Kidney epithelial cell (primary cell): ENCODE data around the gene PRRG1. TPM values are rescaled to one million over a fixed set of nuclear protein-coding genes. Genes with fewer than 3 reads are reported as not detected.

Experiments used
- DNase-seq: peaks from one replicate; pipeline ENCODE4 v3.0.0-alpha.2; 2010; ENCODE audit warnings: low read depth
- H3K27me3 ChIP-seq: 2 replicates; pipeline ENCODE4 v1.6.0; 2011; ENCODE audit warnings: low read length; ENCODE audit not compliant: control insufficient read depth, insufficient read depth
- H3K36me3 ChIP-seq: 2 replicates; pipeline ENCODE4 v1.5.1; 2011; ENCODE audit warnings: low read length; ENCODE audit not compliant: control insufficient read depth, insufficient read depth
- H3K4me3 ChIP-seq: 2 replicates; pipeline ENCODE4 v1.5.1; 2011; ENCODE audit warnings: low read depth, mild to moderate bottlenecking, control low read depth, low read length
- total RNA-seq: library from RNA; depleted of rRNA; stranded (reverse); fragments of >200 nt; gene quantifications from 2 replicates; pipeline ENCODE4 v1.2.3, GENCODE V29; 2015
- TF ChIP-seq, protein P1 (sequence below): IDR thresholded peaks from 2 replicates; pipeline ENCODE4 v1.5.1; 2011; ENCODE audit warnings: mild to moderate bottlenecking, moderate library complexity, low read length, control low read depth, inconsistent platforms; ENCODE audit not compliant: insufficient read depth, poor library complexity, severe bottlenecking

PRRG1 gene
- total RNA-seq, 1 donor from 2014 or later: 17.6 TPM

DNA sequence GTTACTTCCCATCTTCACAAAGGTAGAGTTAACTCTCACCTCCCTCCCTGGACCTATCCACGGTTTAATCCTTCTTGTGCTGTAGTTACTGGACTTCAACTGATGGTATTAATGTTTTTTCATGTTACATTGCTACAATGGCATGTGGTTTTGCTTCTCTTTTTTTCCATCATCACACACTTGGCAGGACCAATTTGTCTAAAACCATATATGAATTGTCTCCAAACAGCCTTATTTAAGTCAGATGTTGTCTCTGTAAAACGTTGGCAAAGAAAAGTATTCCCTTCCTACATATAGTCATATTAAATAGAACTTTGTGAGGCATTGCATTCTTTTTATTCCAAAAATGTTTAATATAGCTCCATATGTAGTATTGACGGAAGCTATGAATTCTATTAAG is 15.5 kb downstream of the PRRG1 start:
- TF ChIP-seq, protein P1, sequence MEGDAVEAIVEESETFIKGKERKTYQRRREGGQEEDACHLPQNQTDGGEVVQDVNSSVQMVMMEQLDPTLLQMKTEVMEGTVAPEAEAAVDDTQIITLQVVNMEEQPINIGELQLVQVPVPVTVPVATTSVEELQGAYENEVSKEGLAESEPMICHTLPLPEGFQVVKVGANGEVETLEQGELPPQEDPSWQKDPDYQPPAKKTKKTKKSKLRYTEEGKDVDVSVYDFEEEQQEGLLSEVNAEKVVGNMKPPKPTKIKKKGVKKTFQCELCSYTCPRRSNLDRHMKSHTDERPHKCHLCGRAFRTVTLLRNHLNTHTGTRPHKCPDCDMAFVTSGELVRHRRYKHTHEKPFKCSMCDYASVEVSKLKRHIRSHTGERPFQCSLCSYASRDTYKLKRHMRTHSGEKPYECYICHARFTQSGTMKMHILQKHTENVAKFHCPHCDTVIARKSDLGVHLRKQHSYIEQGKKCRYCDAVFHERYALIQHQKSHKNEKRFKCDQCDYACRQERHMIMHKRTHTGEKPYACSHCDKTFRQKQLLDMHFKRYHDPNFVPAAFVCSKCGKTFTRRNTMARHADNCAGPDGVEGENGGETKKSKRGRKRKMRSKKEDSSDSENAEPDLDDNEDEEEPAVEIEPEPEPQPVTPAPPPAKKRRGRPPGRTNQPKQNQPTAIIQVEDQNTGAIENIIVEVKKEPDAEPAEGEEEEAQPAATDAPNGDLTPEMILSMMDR: no peak
- no peaks in the 10 kb centered on the region for H3K27me3 ChIP-seq
- no peak for DNase-seq

DNA sequence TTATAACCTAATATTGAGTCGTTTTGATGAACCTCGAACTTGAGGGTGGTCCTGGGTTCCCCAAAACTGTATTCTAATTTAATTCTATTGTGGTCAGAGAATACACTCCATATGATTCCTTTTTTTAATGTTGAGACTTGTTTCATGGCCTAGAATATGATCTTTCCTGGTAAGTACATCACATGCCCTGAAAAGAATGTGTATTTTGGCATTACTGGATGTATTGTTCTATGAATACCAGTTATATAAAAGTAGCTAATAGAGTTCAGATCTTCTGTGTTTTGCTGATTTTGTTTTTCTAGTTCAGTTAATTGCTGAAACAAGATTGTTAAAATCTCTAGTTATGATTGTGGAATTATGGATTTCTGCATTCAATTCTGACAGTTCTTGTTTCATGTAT is 18.8 kb downstream of the PRRG1 start:
- H3K27me3 ChIP-seq: no peaks in the 10 kb centered on the region
- H3K36me3 ChIP-seq: no peaks in the 10 kb centered on the region
- TF ChIP-seq, protein P1: no peak
- DNase-seq: no peak
- no peak overlapping the region for H3K4me3 ChIP-seq

More for the DNA sequence above, 15.5 kb downstream of the PRRG1 start:
- Histone ChIP-seq H3K4me3 (no peak overlapping the region), H3K36me3 (no peaks in the 10 kb centered on the region)

DNA sequence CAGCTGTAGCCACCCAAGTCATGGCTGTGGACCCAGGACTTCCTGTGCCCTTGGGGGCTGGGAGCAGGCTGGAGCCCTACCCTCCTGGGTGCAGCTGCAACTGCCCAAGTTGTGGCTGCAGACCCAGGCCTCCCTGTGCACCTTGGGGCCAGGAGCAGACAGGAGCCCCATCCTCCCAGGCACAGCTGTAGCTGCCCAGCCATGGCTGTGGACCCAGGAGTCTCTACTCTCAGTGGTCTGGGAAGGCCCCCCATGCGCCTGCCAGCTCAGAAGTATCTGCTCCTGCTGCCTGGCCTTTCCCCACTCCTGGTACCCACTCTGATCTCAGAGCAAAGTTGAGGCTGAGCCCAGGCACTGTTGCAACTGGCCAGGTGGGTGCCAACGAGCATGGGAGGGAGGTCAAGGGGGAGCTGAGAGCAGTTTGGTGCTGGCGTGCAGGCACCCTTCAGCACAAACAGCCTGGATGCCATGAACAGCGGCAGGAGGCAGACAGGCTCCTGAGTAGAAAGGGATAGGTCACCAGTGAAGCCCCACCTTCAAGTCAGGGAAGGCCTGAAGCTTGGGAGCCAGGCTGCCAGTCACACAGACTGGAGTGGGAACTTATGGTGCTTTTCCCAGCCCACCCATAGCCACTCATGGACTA is 21.5 kb downstream of the PRRG1 start:
- no peaks in the 10 kb centered on the region for H3K36me3 ChIP-seq
- TF ChIP-seq, protein P1: no peak
- no peak for DNase-seq
- H3K4me3 ChIP-seq: no peak overlapping the region
- H3K27me3 ChIP-seq: no peaks in the 10 kb centered on the region

DNA sequence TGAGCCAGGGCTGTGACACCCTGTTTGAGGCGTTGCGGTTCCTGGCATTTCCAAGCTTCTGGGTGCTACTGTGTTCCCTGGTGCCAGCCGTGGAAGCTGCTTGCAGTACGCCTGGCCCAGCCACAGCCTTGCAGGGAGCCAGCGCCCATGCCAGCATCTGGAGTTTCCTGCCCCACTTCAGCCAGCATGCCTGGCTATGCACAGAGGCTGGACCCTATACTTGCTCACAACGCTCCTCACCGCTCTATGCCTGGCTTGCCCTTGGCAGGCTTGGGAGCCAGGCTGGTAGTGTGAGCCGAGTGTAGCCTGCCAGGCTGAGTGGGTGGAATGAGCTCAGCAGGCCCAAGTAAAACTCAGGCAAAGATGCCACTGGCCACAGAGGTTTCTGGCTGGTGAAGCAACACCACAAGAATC is 22.4 kb downstream of the PRRG1 start:
- H3K4me3 ChIP-seq: no peak overlapping the region
- H3K27me3 ChIP-seq: no peaks in the 10 kb centered on the region
- TF ChIP-seq, protein P1: no peak
- no peaks in the 10 kb centered on the region for H3K36me3 ChIP-seq
- DNase-seq: no peak

DNA sequence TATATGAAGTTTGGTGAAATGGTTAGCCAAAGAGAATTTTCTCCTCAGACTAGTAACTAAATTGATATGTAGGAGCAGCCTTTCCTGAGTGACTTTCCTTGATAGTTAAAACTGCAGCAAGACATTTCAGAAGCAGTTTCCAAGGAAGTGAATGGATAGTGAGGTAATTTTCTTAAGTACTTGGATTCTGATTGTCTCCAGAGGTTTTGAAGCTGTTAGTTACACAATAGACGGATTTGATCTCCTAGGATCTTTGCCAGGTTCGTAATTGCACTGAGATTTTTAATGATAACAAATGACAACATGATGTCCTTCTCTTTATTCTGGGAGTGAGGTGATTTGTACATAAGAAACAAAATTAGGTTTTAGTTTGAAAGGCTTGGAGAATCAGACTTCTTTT is 29.2 kb downstream of the PRRG1 start:
- Histone ChIP-seq H3K4me3 (no peak overlapping the region), H3K36me3 (no peaks in the 10 kb centered on the region), H3K27me3 (no peaks in the 10 kb centered on the region)
- DNase-seq: no peak
- TF ChIP-seq, protein P1: no peak

DNA sequence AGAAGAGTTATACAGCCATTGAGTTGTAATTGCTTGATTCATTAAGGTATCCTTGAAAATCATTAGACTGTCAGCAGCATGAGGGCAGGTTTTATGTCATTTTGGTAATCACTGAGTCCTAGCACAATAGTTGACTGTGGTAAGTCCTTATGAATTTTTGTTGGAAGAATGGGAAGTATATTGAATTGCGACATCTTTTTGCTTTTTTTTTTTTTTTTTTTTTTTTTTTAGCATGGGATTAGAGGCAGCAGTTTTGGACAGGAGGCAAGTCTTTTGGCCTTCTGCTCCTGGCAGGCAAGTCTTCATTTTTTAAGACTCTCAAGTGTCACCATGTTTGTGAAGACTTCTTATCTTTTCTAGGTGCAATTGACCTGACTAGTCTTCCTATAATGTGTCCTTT is 29.7 kb downstream of the PRRG1 start:
- TF ChIP-seq, protein P1: no peak
- no peak overlapping the region for H3K4me3 ChIP-seq
- no peaks in the 10 kb centered on the region for H3K36me3 ChIP-seq
- H3K27me3 ChIP-seq: no peaks in the 10 kb centered on the region
- no peak for DNase-seq
